Activated CD4-positive, CD25-positive, alpha-beta regulatory T cell treated with anti-CD3 and anti-CD28 coated beads, Interleukin-2, amount 50 U/mL, for 72 hours (primary cell): Measurements from ENCODE around the gene IL17RB.

Experiments used
- DNase-seq: peaks from one replicate; pipeline ENCODE4 v3.0.0; 2021

Gene IL17RB

GRCh38 chr3:53846134-53846850 lies at the start of gene IL17RB, which contains the start of gene CHDH:
Gene IL17RB (plus strand): TSS chr3:53846568. CDS start chr3:53846589, 21 bp downstream.
Gene CHDH (minus strand): TSS chr3:53846419. CDS start chr3:53824008, 22,411 bp downstream.
- no peak for DNase-seq

GRCh38 chr3:53798144-53798543 lies 48.2 kb upstream of the IL17RB start:
- no peak for DNase-seq

GRCh38 chr3:53799338-53799865 lies 47.0 kb upstream of the IL17RB start:
- DNase-seq, result no peak

- DNase-seq, result no peak
These were observed 46.1 kb upstream of the IL17RB start for GRCh38 chr3:53800041-53800906.

GRCh38 chr3:53801319-53801718 lies 45.0 kb upstream of the IL17RB start:
- no peak for DNase-seq

GRCh38 chr3:53802256-53802880 lies 44.0 kb upstream of the IL17RB start:
- DNase-seq, result no peak

- no peak for DNase-seq
These were observed 43.1 kb upstream of the IL17RB start for GRCh38 chr3:53803124-53803815.

- DNase-seq, result no peak
These were observed 42.3 kb upstream of the IL17RB start for GRCh38 chr3:53803816-53804695.

- DNase-seq, result no peak
These were observed 41.5 kb upstream of the IL17RB start for GRCh38 chr3:53804697-53805462.

- no peak for DNase-seq
These were observed 40.8 kb upstream of the IL17RB start for GRCh38 chr3:53805463-53806159.

- DNase-seq, result no peak
These were observed 39.9 kb upstream of the IL17RB start for GRCh38 chr3:53806182-53807116.

GRCh38 chr3:53807117-53807810 lies 39.1 kb upstream of the IL17RB start:
- DNase-seq, result no peak

GRCh38 chr3:53808496-53808895 lies 37.9 kb upstream of the IL17RB start:
- no peak for DNase-seq

- no peak for DNase-seq
These were observed 37.1 kb upstream of the IL17RB start for GRCh38 chr3:53809267-53809666.

- DNase-seq, result no peak
These were observed 36.5 kb upstream of the IL17RB start for GRCh38 chr3:53809764-53810400.

GRCh38 chr3:53811143-53811927 lies 35.0 kb upstream of the IL17RB start:
- no peak for DNase-seq

- DNase-seq, result no peak
These were observed 33.9 kb upstream of the IL17RB start for GRCh38 chr3:53812434-53812833.
